Measurements from ENCODE around the gene TCP11X2.
A peak's percentile ranks its signal among the peaks of the same experiment; 100 is the strongest.
"Not testable (repeated sequence)": the region's sequence is repeated elsewhere in the genome, so short reads cannot be mapped to it uniquely, and the experiment has no call there.

TCP11X2 gene

DNA sequence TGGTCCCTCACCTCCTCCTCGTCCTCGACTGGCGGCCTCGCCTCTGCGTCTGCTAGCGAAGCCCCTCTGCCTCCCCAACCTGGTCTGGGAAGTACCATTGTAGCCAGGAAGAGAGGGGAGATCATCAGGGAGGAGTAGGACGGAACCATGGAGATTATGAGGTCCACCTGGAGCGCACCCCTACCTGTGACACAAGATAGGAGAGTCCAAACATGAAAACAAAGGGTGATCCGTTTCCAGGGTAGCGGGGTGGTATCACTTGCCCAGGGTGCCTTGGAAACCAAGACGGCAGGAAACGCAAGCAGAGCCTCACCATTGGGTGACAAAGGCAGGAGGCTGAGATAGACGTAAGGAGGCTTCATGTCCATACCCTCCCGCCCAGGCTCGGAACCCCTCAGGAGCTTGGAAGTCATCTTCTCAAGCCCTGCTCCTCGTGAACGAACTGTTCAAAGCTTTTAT is at the start of gene TCP11X2:
Gene TCP11X2, minus strand, starts transcription at position 51 of the 459 bp plus-strand sequence.
- H3K9me3 ChIP-seq (ENCODE audit: control insufficient read depth, insufficient read depth, low read length) = not testable (repeated sequence)

GRCh38 chrX:102517326-102517725 is 45.7 kb upstream of the TCP11X2 start:
- no peaks in the 10 kb centered on the region for H3K9me3 ChIP-seq (ENCODE audit: control insufficient read depth, insufficient read depth, low read length)
- no peaks in the 10 kb centered on the region for H3K36me3 ChIP-seq (ENCODE audit: insufficient read depth, low read length)
- H3K9ac ChIP-seq (ENCODE audit: low read depth, low read length) = peak overlapping the region; percentile 29; the same call in 1 of the 2 replicates
- no peaks in the 10 kb centered on the region for H3K4me1 ChIP-seq (ENCODE audit: insufficient read depth, low read length)

More for the DNA sequence above, at the start of gene TCP11X2:
- H3K9ac ChIP-seq (ENCODE audit: low read depth, low read length); H3K4me1 ChIP-seq (ENCODE audit: insufficient read depth, low read length); H3K36me3 ChIP-seq (ENCODE audit: insufficient read depth, low read length): not testable (repeated sequence)

DNA sequence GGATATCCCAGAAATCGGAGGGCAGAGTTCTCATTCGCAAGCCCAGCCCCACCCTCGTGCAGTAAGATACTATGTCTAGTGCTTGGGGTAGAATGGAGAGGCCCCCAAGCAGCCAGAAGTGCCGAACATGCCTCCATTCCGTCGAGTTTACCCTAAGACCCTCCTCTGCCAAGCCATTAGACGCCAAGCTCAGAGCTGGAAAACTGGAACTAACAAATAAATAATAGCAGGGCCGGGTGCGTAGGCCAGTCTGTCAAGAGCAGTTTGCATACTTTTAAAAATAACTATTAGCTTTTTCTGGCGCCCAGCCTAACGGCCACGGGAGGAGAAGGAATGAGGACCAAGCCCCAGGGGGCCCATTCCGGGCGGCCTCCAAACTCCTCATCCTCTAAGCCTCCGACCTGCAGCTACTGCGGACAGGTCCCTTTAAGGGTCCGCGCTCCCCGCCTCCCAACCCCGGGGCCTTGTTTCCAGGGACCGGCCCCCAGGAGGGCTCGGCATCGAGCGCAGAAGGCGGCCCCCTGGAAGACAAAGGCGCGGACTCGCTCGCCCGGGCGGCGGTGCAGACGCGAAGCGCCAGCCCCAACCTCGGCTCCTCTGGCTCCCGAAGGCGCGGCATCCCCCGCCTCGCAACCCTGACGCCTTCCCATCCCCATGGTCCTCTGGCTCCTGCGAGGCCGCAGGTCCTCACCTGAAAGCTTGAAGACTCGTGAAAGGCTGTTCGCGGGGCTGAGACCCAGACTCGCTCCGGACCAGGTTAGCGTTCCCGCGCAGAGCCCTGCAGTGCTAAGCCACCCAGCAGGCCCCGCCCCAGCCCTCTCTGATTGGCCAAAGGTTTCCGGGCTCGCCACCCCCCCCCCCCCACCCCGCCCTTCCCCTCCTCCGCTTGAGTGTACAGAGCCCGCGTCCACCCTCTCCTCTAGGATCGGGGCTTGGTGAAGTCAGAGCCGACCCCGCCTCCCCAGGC is 44.6 kb upstream of the TCP11X2 start, which contains the start of gene TMSB15A:
Gene TMSB15A, minus strand, starts transcription at position 765 of the 967 bp plus-strand sequence.
- H3K36me3 ChIP-seq (ENCODE audit: insufficient read depth, low read length) = no peaks in the 10 kb centered on the region
- H3K9ac ChIP-seq (ENCODE audit: low read depth, low read length) = peak within 1 kb of the TSS; percentile 89; the same call in 1 of the 2 replicates
- H3K9me3 ChIP-seq (ENCODE audit: control insufficient read depth, insufficient read depth, low read length) = no peaks in the 10 kb centered on the region
- no peaks in the 10 kb centered on the region for H3K4me1 ChIP-seq (ENCODE audit: insufficient read depth, low read length)

DNA sequence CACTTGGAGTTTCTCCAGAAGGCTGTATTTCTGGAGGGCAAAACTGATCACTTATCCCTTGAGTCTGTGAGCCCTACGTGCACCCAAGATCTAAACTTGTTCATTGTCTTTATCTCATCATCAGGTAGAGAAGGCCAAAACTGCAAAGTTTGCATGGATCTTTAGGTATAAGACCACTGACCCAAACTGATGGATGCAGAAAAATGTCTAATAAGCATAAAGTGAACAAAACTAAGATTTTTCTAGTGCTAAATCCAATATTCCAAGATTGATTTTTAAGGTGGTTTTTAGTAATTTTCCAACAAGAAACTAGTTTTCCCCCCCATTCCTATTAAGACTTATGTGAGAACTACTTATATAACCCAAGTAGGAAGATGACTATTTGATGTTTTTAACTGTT is 42.9 kb upstream of the TCP11X2 start:
- no peaks in the 10 kb centered on the region for H3K4me1 ChIP-seq (ENCODE audit: insufficient read depth, low read length)

DNA sequence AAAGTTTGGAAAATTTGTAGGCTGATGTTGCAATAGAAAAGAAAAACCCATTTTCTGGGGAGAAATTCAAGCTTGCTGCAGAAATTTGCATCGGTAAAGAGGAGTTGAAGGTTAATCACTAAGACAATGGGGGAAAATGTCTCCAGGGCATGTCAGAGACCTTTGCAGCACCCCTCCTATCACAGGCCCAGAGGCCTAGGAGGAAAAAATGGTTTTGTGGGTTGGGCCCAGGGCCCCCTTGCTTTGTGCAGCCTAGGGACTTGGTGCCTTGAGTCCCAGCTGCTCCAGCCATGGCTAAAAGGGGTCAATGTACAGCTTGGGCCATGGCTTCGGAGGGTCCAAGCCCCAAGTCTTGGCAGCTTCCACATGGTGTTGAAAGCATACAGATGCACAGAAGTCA is 27.1 kb upstream of the TCP11X2 start:
- Histone ChIP-seq H3K9ac (ENCODE audit: low read depth, low read length) (no peak overlapping the region), H3K36me3 (ENCODE audit: insufficient read depth, low read length) (no peaks in the 10 kb centered on the region), H3K9me3 (ENCODE audit: control insufficient read depth, insufficient read depth, low read length) (no peaks in the 10 kb centered on the region), H3K4me1 (ENCODE audit: insufficient read depth, low read length) (no peaks in the 10 kb centered on the region)

More for the DNA sequence above, 42.9 kb upstream of the TCP11X2 start:
- no peaks in the 10 kb centered on the region for H3K36me3 ChIP-seq (ENCODE audit: insufficient read depth, low read length)
- H3K9me3 ChIP-seq (ENCODE audit: control insufficient read depth, insufficient read depth, low read length) = no peaks in the 10 kb centered on the region
- H3K9ac ChIP-seq (ENCODE audit: low read depth, low read length) = no peak overlapping the region

DNA sequence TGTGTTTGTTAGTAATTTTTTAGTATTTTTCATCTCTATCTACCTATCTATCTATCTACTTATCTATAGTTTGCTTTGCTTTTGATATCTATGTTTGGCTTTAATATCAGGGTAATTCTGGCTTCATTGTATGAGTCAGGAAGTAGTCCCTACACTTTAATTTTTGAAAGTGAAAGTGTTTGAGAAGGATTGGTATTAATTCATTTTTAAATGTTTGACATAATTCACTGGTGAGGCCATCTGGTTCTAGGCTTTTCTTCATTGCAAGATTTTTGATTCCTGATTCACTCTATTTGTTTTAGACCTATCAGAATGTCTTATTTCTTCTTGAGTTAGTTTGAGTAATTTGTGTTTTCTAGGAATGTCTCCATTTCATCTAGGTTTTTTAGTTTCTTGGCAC is 20.2 kb upstream of the TCP11X2 start:
- Histone ChIP-seq H3K36me3 (ENCODE audit: insufficient read depth, low read length) (no peaks in the 10 kb centered on the region), H3K9ac (ENCODE audit: low read depth, low read length) (no peak overlapping the region), H3K9me3 (ENCODE audit: control insufficient read depth, insufficient read depth, low read length) (no peaks in the 10 kb centered on the region), H3K4me1 (ENCODE audit: insufficient read depth, low read length) (no peaks in the 10 kb centered on the region)

- not testable (repeated sequence) for H3K4me1 ChIP-seq (ENCODE audit: insufficient read depth, low read length); H3K9me3 ChIP-seq (ENCODE audit: control insufficient read depth, insufficient read depth, low read length); H3K9ac ChIP-seq (ENCODE audit: low read depth, low read length); H3K36me3 ChIP-seq (ENCODE audit: insufficient read depth, low read length)
Measured at GRCh38 chrX:102478765-102479164, 7.2 kb upstream of the TCP11X2 start.

DNA sequence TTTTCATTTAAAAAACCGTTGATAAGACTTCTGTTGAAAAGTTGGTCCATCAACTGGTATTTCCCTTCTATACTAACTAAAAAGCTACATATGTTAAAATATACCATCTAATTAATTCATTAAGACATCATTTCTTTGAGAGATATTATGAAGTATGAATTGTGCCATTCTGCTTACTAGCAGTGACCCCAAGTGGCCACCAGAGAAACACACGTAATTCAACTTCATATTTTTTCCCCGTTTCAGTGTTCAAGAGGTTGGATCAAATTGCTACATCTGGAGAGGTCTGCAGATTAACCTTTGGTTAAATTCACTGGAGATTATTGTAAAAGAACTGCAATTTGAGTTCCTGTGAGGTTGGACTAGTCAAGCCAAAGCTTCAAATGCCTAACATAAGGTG is 1.4 kb downstream of the TCP11X2 start:
- H3K4me1 ChIP-seq (ENCODE audit: insufficient read depth, low read length); H3K36me3 ChIP-seq (ENCODE audit: insufficient read depth, low read length); H3K9me3 ChIP-seq (ENCODE audit: control insufficient read depth, insufficient read depth, low read length); H3K9ac ChIP-seq (ENCODE audit: low read depth, low read length): not testable (repeated sequence)

- H3K9ac ChIP-seq (ENCODE audit: low read depth, low read length); H3K4me1 ChIP-seq (ENCODE audit: insufficient read depth, low read length); H3K9me3 ChIP-seq (ENCODE audit: control insufficient read depth, insufficient read depth, low read length); H3K36me3 ChIP-seq (ENCODE audit: insufficient read depth, low read length): not testable (repeated sequence)
Measured at GRCh38 chrX:102458615-102459014, 13.0 kb downstream of the TCP11X2 start.

DNA sequence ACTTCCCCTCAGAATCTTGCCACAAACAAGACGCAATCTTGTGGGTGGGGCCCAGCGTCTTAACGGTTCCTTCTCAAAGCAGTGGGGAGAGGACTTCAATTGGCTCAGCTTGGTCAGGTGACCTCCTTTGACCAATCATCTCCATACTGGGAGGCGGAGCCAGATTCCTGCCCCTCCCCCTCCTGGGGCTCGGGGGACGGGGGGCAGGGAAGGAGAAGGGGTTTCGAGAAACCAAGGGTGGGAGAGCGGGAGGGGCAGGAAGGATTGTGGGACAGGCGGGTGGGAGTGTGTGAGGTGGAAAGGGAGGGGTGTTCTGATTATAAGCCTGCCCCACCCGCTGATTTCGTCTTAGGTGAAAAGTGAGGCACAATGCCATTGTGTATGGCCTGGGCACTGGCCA is 31.7 kb downstream of the TCP11X2 start, which contains the start of gene NXF2B:
Gene NXF2B, minus strand, starts transcription at position 101 of the 400 bp plus-strand sequence. CDS start 59,972 bp downstream, outside the sequence.
- H3K9ac ChIP-seq (ENCODE audit: low read depth, low read length); H3K9me3 ChIP-seq (ENCODE audit: control insufficient read depth, insufficient read depth, low read length); H3K36me3 ChIP-seq (ENCODE audit: insufficient read depth, low read length); H3K4me1 ChIP-seq (ENCODE audit: insufficient read depth, low read length): not testable (repeated sequence)

GRCh38 chrX:102414493-102414892 is 57.1 kb downstream of the TCP11X2 start:
- not testable (repeated sequence) for H3K36me3 ChIP-seq (ENCODE audit: insufficient read depth, low read length); H3K9ac ChIP-seq (ENCODE audit: low read depth, low read length); H3K4me1 ChIP-seq (ENCODE audit: insufficient read depth, low read length)

More at GRCh38 chrX:102414493-102414892, 57.1 kb downstream of the TCP11X2 start:
- H3K9me3 ChIP-seq (ENCODE audit: control insufficient read depth, insufficient read depth, low read length) = not testable (repeated sequence)
